Inferior parietal cortex (tissue), 1 donor: ENCODE measurements around the gene AFP.

ENCODE experiments used
- DNase-seq: peaks from one replicate; pipeline ENCODE4 v3.0.0-alpha.2; 2016; ENCODE audit errors: extremely low spot score

The AFP gene

DNA sequence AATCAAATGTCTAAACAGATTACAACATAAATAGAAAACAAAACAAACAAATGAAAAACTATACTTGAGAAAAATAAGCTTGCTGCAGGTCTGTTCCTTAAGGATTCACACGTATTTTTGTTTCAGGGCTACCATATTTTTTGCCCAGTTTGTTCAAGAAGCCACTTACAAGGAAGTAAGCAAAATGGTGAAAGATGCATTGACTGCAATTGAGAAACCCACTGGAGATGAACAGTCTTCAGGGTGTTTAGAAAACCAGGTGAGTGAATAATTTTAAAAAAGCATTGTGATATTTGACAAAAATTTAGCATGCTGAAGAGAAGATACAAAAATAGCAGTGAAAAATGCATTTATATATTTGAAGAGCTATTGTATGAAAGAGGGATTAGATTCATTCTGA is 2.0 kb downstream of the AFP start:
- no peak for DNase-seq

DNA sequence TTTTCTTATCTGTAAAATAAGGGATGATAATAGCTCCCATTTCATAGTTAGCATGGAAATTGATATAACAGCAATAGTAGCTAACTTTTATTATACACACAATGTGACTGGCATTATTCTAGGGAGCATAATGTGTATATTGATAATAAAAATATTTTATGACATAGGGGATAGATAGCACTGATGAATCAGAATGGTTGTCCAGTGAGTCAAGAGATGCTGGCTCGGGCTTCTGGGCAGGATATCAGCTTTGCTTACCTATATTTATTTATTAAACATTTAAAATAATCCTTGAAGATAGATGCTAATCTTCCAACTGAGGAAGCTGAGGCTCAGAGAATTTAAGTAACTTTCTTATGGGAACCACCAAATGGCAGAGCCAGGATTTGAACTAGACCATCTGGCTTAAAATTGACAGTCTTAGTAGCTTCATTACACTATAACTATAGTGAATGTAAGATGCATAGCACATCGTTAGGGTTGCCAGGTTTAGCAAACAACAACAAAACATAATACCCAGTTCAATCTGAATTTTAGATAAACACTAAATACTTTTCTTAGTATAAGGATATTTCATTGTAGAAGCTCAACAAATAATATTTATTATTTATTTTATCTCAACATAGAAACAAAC is 2.7 kb downstream of the AFP start:
- DNase-seq: no peak

DNA sequence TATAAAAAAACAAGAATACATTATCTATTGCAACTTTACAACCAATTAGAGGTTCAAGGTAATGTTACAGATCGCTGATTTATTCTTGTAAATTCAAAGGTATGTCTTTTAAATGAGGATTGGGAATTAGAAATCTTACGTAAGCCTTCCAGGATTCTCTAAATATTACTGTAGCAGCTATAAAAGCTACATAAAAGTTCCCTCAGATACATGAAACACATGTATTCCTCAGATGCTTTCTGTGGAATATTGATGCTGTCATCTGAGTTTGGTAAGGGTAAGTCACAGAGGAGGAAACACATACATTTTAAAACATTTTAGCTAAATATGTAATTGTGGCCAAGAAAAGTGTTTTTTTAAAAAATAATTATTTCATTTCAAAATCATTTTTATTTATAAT is 3.4 kb downstream of the AFP start:
- no peak for DNase-seq

DNA sequence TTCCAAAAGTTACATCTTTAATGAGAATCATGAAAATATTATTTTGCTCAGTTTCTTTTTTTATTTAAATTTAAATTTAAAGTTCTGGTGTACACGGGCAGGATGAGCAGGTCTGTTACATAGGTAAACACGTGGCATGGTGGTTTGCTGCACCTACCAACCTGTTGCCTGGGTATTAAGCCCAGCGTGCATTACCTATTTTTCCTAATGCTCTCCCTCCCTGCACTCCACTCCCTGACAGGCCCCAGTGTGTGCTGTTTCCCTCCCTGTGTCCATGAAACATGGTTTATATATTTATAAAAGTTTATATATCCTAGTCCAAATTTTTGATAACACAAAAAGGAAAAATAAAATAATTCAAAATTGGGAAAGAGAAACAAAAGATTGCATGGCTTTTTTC is 4.0 kb downstream of the AFP start:
- no peak for DNase-seq

DNA sequence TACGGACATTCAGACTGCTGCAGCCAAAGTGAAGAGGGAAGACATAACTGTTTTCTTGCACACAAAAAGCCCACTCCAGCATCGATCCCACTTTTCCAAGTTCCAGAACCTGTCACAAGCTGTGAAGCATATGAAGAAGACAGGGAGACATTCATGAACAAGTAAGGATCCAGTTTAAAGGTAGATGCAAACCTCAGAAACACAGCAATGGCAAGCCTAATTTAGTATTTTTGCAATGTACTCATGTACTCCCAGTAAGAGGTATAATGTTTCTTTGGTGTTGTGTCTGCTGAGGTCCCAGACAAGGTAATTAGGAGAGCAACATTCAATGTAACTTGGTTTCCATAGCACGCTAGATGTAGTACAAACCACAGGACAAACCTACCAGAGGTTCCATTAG is 4.6 kb downstream of the AFP start:
- DNase-seq: no peak

DNA sequence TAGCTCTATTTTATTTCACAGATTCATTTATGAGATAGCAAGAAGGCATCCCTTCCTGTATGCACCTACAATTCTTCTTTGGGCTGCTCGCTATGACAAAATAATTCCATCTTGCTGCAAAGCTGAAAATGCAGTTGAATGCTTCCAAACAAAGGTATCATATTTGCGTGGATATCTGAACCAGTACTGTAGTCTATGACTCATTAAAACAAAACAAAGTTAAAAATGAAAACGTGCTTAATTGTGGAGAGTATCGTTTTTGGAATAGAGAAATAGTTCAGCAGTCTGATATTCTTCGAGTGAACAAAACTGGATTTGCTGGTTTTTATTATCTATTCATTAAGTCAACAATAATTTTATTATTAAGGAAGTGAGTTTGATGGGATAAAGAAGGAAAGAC is 6.3 kb downstream of the AFP start:
- no peak for DNase-seq

DNA sequence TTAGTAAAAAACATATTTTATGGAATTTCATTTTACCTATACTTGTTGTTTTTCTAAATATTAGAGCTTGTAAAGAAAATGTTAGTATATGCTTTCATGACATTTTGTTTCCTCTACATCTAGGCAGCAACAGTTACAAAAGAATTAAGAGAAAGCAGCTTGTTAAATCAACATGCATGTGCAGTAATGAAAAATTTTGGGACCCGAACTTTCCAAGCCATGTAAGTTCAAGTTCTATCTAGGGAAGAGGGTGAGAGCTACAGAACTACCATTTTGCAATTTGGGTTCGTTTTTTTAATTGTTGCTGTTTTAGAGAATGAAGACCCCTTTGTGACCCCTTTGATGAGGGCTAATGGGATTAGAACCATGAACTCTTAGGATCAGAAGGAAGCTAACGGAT is 7.2 kb downstream of the AFP start:
- no peak for DNase-seq

DNA sequence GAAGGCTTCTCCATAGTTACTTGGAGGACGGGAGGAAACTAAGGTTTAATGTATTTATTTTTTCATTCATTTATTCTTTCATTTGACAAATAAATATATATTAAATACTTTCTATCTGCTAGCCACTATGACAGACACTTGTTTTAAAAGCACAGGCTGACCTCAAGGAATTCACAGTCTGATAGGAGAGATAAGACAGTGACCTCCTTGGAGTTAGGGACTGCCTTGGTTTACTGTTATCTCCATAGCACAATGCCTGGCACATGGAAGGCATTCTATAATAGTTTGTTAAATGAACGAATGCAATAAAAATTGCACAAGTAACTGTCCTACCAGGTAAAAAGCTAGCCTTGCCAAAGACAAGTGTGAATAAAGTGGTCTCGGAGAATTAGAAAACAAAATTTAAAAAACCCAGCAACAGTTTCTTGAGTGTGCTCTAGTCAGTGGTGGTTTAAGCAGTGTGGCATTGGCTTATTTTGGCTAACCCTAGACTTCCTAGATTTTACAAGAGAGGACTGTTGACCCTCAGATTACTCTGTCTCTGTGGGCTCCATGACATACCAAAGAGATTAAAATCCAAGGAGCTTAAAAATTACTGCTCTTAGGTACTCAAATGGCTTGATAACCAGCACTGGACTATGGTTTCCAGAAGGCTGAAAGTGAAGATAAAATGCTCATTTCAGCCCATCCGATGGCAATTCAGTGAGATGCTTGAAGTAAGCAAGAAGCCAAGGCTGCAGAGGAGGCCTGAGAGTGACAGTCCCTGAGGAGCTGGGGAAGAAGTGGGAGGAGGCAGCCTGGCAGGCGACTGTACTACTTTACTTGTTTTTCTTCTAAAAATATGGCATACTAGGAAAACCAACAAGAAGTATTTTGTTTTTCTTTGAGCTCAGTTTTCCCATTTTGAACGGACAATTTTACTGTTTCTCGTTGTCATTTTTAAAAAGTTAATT is 9.6 kb downstream of the AFP start:
- DNase-seq: no peak

DNA sequence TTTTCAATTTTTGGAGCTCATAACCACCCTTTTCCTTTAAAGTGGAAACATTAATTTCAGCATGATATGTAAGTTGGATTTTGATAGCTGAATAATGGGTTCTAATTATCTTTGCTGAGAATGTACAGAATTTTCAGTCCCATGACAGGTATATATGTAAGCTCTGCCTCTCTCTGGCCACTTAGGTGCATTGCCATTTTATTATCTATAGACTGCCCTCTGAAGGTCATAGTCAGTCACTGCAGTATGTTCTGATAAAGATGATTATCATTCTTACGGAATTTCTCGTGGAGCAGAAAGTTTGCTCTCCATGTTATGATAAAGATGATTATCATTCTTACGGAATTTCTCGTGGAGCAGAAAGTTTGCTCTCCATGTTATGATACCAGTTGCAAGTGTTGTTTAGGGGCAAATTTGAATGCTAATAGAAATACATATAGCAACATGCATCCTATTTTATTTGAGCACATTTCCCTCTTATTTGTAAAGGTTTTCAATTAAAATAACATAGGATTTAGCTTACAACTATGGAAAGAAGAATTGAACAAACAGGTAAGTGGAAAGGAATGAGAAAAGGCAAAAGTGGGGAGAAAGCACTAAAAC is 10.4 kb downstream of the AFP start:
- peak; percentile 49 for DNase-seq

DNA sequence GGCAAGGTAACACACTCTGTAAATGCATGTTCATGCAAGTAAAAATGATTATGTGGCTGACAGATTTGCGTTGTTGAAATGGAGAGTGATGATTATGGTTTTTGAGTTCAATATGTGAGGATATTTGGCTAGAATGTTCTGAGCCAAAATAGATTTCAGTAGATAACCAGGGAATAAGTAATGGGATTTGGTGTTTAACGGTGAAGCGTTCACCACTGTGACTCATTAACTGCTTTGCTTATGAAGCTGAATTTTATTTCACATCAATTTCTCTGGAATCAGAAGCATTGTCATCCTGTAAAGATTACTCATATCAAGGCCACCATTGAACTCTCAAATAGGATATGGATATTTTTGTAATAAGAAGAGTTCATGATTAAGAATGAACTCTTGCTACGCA is 11.7 kb downstream of the AFP start:
- DNase-seq: no peak

DNA sequence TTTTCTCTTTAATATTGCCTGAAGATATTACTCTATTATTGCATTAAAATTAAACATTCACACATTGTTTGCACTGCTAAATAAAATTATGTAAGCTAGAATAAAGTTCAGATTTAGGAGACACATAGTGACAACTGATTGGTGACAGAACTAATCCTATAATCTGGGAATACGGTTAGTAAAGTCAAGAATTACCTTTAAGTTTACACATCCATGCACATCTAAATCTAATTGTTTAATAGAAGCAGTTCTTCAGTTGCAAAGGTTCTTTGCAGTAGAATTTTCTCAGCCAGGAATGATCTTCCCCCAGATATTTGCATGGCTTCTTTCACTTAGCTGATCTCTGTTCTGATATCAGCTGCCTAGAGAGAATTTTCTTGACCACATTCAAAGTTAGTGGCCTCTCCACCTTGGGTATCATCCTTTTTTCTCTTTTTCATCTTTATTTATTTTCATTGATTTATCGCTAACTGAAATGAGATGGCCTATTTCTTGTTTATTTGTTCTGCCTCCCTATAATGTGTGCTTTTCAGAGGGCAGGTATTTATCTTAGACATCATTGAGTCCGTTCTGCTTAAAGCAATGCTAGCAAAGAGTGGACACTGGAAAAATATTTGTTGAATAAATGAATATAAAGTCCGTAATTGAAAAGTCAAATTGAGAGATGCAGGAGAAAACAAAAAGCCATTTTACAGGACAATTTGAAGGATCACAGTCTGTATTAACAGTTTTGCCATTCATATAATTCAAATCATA is 12.6 kb downstream of the AFP start:
- DNase-seq: no peak

DNA sequence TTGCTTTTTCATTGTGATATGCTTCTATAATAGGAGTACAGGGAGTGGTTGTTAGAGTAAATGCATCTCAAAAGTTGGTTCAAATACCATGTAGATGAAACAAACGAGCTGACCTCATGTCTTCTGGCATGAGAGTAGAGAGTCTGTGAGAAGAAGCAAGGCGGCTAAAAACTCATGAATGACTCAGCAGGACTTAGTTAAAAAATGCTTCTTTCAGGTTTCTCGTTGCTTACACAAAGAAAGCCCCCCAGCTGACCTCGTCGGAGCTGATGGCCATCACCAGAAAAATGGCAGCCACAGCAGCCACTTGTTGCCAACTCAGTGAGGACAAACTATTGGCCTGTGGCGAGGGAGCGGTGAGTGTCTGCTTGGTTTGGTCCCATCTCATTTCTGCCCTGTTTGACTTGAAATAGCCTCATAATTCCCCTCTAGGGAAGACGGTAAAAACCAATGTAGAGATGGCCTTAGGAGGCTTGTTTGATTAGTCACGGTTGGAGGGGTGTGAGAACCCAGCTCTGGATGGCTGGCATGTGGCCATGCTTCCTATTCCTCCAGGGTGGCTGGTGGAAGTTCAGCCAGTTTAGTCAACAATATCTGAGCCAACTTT is 14.5 kb downstream of the AFP start:
- DNase-seq: no peak

DNA sequence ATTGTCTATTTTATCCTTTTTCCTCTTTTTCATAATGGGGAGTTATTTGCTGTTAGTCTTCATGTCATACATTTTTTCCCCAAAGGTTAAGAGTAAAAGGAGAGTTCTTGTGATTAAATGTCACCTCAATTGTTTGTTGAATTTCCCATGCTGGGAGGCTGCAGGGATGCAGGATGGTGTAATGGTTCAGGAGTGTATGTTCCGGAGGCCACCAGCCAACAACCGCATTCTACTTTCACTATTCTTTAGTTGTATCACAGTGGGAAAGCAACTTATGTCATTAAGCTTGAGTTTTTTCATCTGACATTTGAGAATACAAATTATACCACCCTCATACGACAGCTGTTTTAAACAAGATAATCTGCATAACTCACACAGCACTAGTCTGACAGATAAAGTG is 15.4 kb downstream of the AFP start:
- DNase-seq: no peak

DNA sequence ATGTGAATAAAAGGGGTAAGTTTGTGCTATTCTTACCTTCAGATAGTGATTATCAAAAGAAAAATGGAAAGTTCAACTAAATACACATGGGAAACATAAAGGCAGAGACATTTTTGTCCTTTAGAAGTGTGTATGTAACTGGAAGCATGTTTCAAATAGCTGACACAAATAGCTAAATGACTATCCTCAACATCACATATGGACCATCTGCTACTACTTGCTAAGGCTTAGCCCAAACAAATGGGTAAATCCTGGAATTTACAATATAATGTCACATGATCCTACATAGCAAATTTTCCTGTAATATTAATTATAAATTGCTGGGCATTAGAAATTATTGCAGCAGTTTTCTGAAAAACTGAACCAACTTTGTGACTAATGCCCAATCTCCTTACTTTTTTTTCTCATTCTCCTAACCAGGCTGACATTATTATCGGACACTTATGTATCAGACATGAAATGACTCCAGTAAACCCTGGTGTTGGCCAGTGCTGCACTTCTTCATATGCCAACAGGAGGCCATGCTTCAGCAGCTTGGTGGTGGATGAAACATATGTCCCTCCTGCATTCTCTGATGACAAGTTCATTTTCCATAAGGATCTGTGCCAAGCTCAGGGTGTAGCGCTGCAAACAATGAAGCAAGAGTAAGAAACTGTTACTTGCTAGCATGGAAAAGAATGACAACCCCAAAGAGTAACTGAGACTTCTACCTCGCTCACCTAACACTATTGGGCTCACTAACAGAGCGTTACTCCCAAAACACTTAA is 16.1 kb downstream of the AFP start:
- DNase-seq: no peak

DNA sequence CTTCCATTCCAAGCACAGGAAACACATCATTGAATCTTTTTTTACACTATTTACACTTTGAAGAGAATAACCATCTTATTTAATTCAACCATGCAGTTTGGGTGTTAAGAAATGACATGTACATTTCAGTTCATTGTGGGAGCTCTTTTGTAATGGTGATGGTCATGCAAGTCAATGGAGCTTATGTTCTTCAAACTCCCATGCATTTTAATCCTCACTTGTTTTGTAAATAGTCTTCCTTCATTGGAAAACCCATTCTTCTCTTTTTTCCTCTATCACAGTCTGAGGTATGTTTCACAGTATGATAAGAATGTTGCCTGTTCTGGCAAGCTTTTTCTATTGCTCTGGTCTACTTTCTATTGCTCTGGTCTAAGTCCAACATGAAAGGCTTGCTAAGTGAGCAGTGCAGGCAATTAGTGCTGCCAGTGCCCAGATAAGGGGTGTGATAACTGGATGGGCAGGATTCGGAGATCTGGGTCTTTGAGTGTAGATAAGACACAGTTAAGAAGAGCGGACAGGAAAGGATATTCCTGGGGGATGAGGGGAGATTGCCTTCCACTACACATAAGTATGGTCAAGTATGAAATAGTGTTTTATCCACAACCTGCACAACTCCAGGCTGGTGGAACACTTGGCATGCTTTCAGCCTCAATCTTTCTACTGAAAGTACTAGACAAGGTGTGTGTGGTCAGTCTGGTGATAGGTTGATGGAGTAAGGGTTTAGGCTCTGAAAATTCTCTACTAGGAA is 17.1 kb downstream of the AFP start:
- DNase-seq: no peak

DNA sequence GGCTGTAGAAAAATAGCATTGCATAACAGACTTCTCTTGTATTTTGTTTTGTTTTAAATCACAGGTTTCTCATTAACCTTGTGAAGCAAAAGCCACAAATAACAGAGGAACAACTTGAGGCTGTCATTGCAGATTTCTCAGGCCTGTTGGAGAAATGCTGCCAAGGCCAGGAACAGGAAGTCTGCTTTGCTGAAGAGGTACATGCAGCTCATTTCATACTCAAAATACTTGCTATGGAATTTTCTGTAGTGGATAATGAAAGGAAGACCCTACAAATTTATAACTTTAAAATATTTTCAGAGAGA is 17.6 kb downstream of the AFP start:
- DNase-seq: no peak

DNA sequence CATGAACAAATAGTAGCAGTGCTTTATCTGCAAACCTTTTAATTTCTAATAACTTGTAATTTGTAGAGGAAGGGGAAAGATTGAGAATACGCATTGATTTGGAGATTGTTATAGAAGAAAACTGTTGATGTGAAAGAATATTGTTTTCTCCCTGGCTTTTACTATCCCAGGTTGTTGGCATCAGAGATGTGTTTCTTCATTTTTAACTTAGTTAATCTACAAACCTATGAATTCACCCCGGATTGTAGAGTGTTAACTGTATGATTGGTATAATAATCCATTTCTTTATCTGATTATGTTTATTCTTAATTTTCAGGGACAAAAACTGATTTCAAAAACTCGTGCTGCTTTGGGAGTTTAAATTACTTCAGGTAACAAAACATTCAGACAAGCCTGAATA is 18.9 kb downstream of the AFP start:
- no peak for DNase-seq

DNA sequence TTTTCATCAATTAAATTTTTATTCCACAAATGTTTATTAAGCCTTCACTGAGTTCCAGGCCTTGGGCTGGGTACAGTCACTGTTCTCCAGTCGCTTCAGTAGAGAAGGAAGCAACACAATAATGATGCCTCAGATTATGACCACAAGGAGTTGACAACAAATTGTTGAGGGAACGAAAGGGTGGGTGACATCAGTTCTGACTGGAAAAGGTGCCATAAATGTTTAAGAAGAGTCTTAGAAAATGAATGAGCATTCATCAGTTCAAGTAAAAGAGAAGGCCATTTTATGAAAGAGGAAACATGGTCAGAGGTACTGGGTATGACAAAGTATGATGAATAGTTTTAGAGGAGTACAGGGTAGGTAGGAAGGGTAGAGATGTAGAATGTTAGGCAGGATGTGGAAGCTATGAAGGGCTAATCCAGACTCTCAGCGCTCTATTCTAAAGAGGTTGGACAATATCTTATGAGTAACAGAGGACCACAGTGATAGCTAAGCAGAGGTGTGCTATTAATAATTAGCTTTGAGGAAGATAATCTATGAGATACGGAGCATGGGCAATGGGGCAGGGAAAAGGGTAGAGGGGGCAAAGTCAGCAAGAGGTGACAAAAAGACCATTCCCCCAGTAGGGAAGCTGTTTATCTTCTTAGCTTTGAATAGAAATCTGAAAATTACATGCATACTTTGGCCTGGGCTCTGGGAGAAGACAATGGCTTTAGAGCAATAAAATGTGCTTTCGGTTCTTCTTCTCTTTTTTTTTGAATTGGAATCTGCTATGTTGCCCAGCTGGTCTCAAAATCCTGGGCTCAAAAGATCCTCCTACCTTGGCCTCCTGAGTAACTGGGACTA is 20.4 kb downstream of the AFP start:
- DNase-seq: no peak

DNA sequence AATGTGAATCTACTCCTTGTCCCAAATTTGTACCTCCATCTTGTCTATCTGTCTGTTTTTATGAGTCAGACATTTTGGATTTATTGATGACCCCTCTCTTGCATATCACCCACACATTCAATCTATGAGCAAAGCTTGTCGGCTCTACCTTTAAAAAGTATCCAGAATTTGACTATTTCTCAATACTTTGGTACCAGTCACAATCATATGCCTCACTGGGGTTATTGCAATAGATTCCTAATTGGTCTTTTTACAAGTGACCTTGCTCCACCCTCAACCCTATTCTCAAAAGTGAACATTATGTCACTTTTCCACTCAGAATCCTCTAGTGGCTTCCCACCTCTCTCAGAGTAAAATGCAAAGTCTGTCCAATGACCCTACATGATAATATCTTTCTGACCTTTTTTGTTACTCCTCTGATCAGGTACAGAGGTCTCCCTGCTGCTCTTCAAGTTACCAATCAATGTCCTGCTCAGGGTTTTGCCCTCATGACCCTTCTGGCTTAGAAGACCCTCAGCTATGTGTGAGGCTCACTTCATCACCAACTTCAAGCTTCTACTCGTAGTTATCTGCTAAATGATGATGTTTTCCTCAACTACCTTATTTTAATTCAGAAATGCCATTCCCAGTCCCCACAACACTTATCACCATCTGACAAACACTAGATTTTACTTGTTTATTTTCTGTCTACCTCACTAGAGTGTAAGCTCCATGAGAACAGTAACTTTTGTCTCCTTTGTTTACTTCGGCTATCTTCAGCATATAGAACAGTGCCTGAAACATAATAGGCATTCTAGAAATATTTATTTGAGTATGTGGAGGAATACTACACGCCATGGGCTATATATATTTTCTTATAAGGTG is 22.4 kb downstream of the AFP start:
- no peak for DNase-seq
